Natural killer cell treated with Interleukin-12 subunit alpha and Interleukin-12 subunit beta and Interleukin-15 and Interleukin-18, amount 100 ng/mL, for 72 hours (primary cell): ENCODE measurements around the gene DUOX2. TPM values are rescaled to one million over a fixed set of nuclear protein-coding genes. Genes with fewer than 3 reads are reported as not detected.

Source experiments
- total RNA-seq, 2 donors: library from RNA; stranded (reverse); gene quantifications; one replicate each; pipeline ENCODE4 v1.2.3, GENCODE V29; 2022

DUOX2 gene
- total RNA-seq, 2 donors from 2014 or later: 0.19 to 7.1 TPM

Other genes starting within 250 kb of the DUOX2 start
- not detected for gene TERB2, start 157.5 kb downstream of the DUOX2 start, total RNA-seq
- gene SORD, start 91.0 kb downstream of the DUOX2 start, total RNA-seq: 10 to 100 TPM in 1 of 2 donors, 1 to 10 TPM in 1; 3.8 to 12.7 TPM
- 1 to 10 TPM in 1 of 2 donors, not detected in 1; 1.6 TPM for gene DUOXA2, start 154 bp upstream of the DUOX2 start, total RNA-seq
- gene DUOXA1, start 15.7 kb upstream of the DUOX2 start, total RNA-seq: not detected
- under 1 TPM in 1 of 2 donors, not detected in 1; 0.08 TPM for gene DUOX1, start 15.8 kb upstream of the DUOX2 start, total RNA-seq
- gene SHF, start 73.8 kb upstream of the DUOX2 start, total RNA-seq: 1 to 10 TPM in 1 of 2 donors, under 1 TPM in 1; 0.81 to 1.4 TPM
- gene SLC28A2, start 138.1 kb upstream of the DUOX2 start, total RNA-seq: not detected